Measurements from ENCODE around the gene EID2.

Gene EID2

GRCh38 chr19:39500543-39500942 lies 39.4 kb downstream of the EID2 start:
- DNase-seq, result no peak

GRCh38 chr19:39499932-39500331 lies 40.0 kb downstream of the EID2 start:
- DNase-seq, result no peak

GRCh38 chr19:39498798-39499642 lies 40.9 kb downstream of the EID2 start, which contains the start of gene DLL3:
Gene DLL3, plus strand, starts transcription at chr19:39498947. Its CDS starts 28 bp downstream, at chr19:39498975.
- no peak for DNase-seq

GRCh38 chr19:39497996-39498797 lies 41.8 kb downstream of the EID2 start:
- DNase-seq, result peak; percentile 54

- DNase-seq, result no peak
Observed at GRCh38 chr19:39497701-39497995, 42.3 kb downstream of the EID2 start.

- DNase-seq, result no peak
Observed at GRCh38 chr19:39496063-39496462, 43.9 kb downstream of the EID2 start.

GRCh38 chr19:39494661-39495060 lies 45.3 kb downstream of the EID2 start:
- DNase-seq, result no peak

GRCh38 chr19:39492788-39493187 lies 47.2 kb downstream of the EID2 start:
- no peak for DNase-seq

- DNase-seq, result no peak
Observed at GRCh38 chr19:39492225-39492624, 47.7 kb downstream of the EID2 start.

- no peak for DNase-seq
Observed at GRCh38 chr19:39489756-39490155, 50.2 kb downstream of the EID2 start.
